ENCODE measurements around the gene ARTN.

DNA sequence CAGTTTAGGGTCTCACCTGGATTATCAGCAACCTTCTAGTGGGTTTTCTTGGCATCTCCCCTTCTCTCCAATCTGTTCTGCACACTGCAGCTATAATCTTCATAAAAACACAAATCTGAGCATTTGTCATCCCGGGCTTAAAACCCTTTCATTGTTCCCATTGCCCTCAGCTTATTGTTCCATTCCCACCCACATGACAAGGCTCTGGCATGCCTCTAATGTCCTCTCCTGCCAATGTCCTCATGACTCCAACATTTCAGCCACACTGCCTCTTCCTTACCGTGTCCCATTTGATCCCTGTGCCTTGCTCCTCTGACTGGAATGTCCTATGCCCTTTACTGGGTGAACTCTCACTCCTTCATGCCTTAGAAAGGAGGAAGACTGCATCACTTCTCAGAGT is 28.7 kb downstream of the ARTN start:
- TF ChIP-seq, protein P1, sequence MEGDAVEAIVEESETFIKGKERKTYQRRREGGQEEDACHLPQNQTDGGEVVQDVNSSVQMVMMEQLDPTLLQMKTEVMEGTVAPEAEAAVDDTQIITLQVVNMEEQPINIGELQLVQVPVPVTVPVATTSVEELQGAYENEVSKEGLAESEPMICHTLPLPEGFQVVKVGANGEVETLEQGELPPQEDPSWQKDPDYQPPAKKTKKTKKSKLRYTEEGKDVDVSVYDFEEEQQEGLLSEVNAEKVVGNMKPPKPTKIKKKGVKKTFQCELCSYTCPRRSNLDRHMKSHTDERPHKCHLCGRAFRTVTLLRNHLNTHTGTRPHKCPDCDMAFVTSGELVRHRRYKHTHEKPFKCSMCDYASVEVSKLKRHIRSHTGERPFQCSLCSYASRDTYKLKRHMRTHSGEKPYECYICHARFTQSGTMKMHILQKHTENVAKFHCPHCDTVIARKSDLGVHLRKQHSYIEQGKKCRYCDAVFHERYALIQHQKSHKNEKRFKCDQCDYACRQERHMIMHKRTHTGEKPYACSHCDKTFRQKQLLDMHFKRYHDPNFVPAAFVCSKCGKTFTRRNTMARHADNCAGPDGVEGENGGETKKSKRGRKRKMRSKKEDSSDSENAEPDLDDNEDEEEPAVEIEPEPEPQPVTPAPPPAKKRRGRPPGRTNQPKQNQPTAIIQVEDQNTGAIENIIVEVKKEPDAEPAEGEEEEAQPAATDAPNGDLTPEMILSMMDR (IDR thresholded peaks at IDR 0.05), result no peak
- no peak for TF ChIP-seq POLR2A (IDR thresholded peaks at IDR 0.05)

Data from heart left ventricle (tissue), 13 donors.